ENCODE results near the gene ELP1. TPM values are rescaled to one million over a fixed set of nuclear protein-coding genes. Genes with fewer than 3 reads are reported as not detected.

The ELP1 gene
- total and polyA plus RNA-seq, 2 of the 4 experiments (the other 2 are of a cell fraction) = 20.0 to 43.2 TPM

GRCh38 chr9:108937561-108938305, 3.8 kb upstream of the ELP1 start:
- no peak overlapping the region for H3K9ac ChIP-seq (ENCODE audit: low read depth, low read length)
- no TSS peak for BruUV-seq (replicated peaks)
- no peaks in the 10 kb centered on the region; the same call in 1 of the 2 replicates for H4K20me1 ChIP-seq (ENCODE audit: insufficient read depth, low read length)
- no peak for ATAC-seq (ENCODE audit: low read depth)
- H3K14ac ChIP-seq (replicated peaks; ENCODE audit: low read depth, low read length) = no peak overlapping the region
- dilution Hi-C loops (cut with HindIII; ENCODE audit: low sequenced_read_pairs, unreplicated experiment) = no loop called here
- H3K4me1 ChIP-seq (ENCODE audit: control insufficient read depth, insufficient read depth, low read length) = no peaks in the 10 kb centered on the region; the same call in 1 of the 2 replicates
- H2BK120ac ChIP-seq (ENCODE audit: low read depth, low read length) = no peak overlapping the region
- 0 out of 2 replicates have a peak, but pooled peaks cover 2% of the 10 kb centered on the region for H3K9me1 ChIP-seq (ENCODE audit: insufficient read depth, low read length)
- no peak overlapping the region for H3K23ac ChIP-seq (ENCODE audit: low read depth, low read length)
- CTCF ChIA-PET = no interaction called here
- H3K79me1 ChIP-seq (ENCODE audit: low read depth in 1 of 2, low read length in 2 of 2) = peaks cover 10 to 28% of the 10 kb centered on the region in 2 experiments
- no peaks in the 10 kb centered on the region for H3K9me3 ChIP-seq (ENCODE audit: control insufficient read depth, insufficient read depth, low read length)
- peaks cover 6% of the 10 kb centered on the region for H3K36me3 ChIP-seq (ENCODE audit: control insufficient read depth, insufficient read depth, low read length)
- no peak overlapping the region for H3K18ac ChIP-seq (ENCODE audit: low read depth, low read length)
- H3K27me3 ChIP-seq (ENCODE audit: control insufficient read depth, insufficient read depth, low read length) = no peaks in the 10 kb centered on the region
- no peak overlapping the region for H2AK5ac ChIP-seq (ENCODE audit: low read depth, low read length)
- H2BK5ac ChIP-seq (ENCODE audit: low read depth, low read length, poor library complexity, severe bottlenecking) = no peak overlapping the region
- TF ChIP-seq CHD1 (IDR thresholded peaks at IDR 0.05; ENCODE audit: low read depth, low read length) (no peak), CTCF (conservative IDR thresholded peaks at IDR 0.05; ENCODE audit: low read depth, low read length) (no peak), BHLHE40 (IDR thresholded peaks at IDR 0.05; ENCODE audit: low read depth, low read length) (no peak), ELK1 (IDR thresholded peaks at IDR 0.05; ENCODE audit: borderline replicate concordance, low read depth, low read length) (no peak), RAD21 (IDR thresholded peaks at IDR 0.05; ENCODE audit: low read length) (no peak), CEBPB (IDR thresholded peaks at IDR 0.05; ENCODE audit: low read depth, low read length) (no peak), RCOR1 (IDR thresholded peaks at IDR 0.05; ENCODE audit: insufficient replicate concordance, low read length) (no peak)
- no peak overlapping the region for H2AFZ ChIP-seq (replicated peaks; ENCODE audit: low read length, poor library complexity)
- no peak overlapping the region for H4K8ac ChIP-seq (ENCODE audit: low read depth in 2 of 2, low read length in 2 of 2)
- no peak overlapping the region for H2BK15ac ChIP-seq (ENCODE audit: low read depth, low read length)
- intact Hi-C loops (cut with micrococcal nuclease) = no loop called here
- no peak overlapping the region for H2BK20ac ChIP-seq (ENCODE audit: low read depth, low read length)
- H3K27ac ChIP-seq (ENCODE audit: insufficient read depth, low read length) = no peak overlapping the region
- H3K56ac ChIP-seq (ENCODE audit: extremely low read depth, insufficient read depth, low read length) = no peak overlapping the region
- no peak overlapping the region for H3K4me2 ChIP-seq (ENCODE audit: low read depth, low read length)
- no peak overlapping the region for H4K5ac ChIP-seq (ENCODE audit: low read depth, low read length)
- POLR2A ChIA-PET (ENCODE audit: unreplicated experiment) = no interaction called here
- no CpG with 5 or more reads among the region's 5 CpGs for WGBS, 2 experiments (ENCODE audit: extremely low coverage in 2 of 2, insufficient read length in 1 of 2)
- DNase-seq = no peak
- no peak overlapping the region for H2AK9ac ChIP-seq (replicated peaks; ENCODE audit: low read depth, low read length, poor library complexity)
- no peak overlapping the region for H3K4me3 ChIP-seq (ENCODE audit: insufficient read depth, low read depth, low read length)
- H3K4ac ChIP-seq (ENCODE audit: low read depth, low read length) = no peak overlapping the region
- H4K91ac ChIP-seq (ENCODE audit: insufficient read depth, low read depth, low read length) = no peak overlapping the region
- in situ Hi-C loops (cut with MboI; ENCODE audit: low sequenced_read_pairs) = no loop called here
